NCI-H69 (cell line): ENCODE data around the gene REC8.
"Not testable (repeated sequence)": the region's sequence is repeated elsewhere in the genome, so short reads cannot be mapped to it uniquely, and the experiment has no call there.

Experiments used
- DNase-seq: peaks from one replicate; lab custom pipeline; 2025; lab: John Stamatoyannopoulos, UW

The REC8 gene

DNA sequence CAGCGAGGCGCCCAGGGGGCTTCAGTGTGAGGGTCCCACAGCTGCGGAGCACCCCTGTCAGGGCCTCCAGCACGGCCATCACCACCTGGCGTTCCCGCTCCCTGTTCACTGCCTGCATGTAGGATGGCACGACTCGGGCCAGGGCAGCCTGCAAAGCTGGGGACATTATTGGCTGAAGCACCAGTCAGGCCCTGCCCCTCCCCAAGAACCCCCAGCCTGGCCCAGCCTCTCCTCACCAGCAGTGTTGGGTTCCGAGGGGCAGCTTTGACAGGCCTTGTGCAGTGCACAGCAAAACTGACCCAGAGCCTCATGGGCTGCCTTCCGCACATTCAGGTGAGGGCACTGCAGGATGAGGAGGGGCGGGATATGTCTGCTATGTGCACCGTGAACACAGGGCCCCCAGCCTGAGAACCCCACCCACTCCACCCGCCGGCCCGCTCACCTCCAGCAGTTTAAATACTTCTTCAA is 11.2 kb downstream of the REC8 start:
- DNase-seq, result no peak

DNA sequence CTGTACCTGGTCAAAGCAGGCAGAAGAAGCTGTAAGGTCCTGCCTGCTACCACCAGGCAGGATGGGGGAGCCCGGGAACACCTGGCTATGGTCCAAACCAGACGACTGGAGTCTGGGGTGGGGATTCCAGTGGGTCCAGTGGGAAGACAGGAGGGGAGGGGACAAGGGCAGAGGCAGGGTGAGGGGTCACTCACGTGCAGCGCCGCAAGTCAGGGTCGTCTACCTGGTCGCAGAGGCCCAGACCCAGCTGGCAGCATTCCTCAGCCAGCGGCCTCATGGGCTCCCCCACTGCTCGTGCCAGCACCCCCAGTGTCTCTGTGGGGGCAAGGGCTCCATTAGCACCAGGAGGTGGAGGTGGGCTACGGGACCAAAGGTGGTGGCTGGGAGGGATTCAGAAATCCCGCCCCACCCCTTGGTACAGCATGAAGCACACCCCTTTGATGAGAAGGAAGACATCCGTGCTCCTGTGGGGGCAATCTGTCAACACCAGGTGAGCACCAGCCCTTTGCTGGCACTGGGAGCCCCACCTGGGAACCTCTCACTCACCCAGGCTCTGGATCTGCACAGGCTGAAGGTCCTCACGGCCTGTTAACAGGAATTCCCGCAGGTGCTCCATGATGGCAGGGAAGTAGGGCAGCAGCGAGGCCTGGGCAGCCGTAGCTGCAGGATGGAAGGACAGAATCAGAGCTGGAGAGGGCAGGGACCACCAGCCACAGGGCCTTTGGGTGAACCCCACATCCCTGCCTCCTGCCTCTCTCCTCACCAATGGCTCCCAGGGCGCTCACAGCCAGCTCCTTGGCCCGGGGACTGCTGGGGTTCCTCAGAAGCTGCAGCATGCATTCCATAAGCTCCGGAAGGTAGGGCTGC is 12.5 kb downstream of the REC8 start:
- DNase-seq, result no peak

GRCh38 chr14:24185026-24185425 is 13.1 kb downstream of the REC8 start:
- DNase-seq, result no peak

GRCh38 chr14:24185741-24186140 is 13.9 kb downstream of the REC8 start:
- DNase-seq, result no peak

GRCh38 chr14:24186831-24187538 is 15.1 kb downstream of the REC8 start:
- no peak for DNase-seq

GRCh38 chr14:24187539-24187915 is 15.6 kb downstream of the REC8 start:
- no peak for DNase-seq

DNA sequence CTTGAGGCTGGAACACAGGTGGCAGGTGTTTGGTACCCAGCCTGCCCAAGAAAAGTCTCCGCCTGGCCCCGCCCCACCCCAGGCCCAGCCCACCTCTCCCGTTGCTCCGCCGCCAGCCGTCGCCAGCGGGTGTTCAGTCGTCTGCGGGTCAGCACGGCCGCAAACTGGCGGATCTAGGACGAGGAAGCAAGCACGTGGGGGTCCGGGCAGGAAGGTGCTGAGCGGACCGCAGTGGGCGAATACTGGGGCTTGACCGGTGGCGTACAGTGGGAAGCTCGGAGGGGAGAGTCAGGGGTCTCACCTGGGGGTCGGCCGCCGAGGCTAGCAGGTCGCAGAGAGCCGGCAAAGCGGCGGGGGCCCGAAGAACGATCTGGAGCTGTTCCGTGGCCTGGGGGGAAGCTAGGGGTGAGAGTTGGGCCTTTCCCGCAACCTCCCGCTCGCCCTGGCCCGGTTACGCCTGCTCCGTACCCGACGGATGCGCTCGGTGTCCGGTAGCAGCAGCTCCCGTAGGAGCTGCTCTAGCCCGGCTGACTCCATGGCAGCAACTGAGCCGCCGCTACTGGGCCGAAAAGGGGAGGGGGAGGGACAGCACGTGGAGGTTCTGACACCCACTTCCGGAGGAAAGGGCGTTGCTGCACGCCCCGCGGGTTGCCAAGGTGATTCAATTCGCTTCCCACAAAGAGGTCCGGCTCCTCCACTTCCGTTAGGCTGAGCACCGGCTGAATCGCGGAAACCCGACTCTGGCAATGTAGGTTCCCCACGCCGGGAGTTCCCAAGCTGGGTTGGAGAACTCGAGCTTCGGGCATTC is 16.6 kb downstream of the REC8 start, which contains the start of gene IPO4:
IPO4 (minus strand) TSS at position 566 of the 808 bp plus-strand sequence; CDS start at position 537, 29 bp downstream.
- DNase-seq, result peak; percentile 99

DNA sequence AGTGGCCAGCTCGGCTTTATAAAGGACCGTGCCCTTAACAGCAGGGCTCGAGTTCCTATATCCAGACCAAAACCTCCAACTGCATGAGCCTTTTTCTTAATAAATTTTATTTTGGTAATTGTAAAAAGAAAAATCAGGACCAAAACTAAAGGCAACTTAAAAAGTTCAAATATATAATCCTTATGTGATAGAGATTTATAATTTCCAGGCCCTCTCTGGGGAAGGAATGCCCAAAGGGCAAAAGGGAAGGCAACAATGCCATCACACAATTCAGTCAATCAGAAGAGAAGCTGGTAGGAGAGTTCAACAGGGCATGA is 17.1 kb downstream of the REC8 start:
- DNase-seq, result no peak

DNA sequence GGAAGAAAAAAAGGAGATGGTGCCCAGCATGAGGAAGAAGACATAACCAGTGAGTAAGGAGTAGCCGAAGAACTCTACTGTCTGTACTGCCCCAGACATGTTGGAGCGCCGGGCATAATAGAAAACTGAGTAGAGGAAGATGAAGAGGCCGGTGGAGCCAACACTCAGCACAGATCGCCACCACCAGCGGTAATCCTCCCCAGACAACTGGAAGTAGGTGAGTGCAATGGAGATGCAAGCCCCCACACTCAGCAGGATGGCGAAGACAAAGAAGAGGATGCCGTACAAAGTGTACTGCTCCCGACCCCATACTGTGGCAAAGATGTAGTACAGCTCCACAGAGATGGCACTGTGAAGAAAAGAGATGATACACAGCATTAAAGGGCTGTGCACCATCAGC is 17.6 kb downstream of the REC8 start:
- no peak for DNase-seq

- DNase-seq, result no peak
These were observed 18.5 kb downstream of the REC8 start for GRCh38 chr14:24190416-24190815.

- DNase-seq, result no peak
These were observed 21.1 kb downstream of the REC8 start for GRCh38 chr14:24192933-24193332.

DNA sequence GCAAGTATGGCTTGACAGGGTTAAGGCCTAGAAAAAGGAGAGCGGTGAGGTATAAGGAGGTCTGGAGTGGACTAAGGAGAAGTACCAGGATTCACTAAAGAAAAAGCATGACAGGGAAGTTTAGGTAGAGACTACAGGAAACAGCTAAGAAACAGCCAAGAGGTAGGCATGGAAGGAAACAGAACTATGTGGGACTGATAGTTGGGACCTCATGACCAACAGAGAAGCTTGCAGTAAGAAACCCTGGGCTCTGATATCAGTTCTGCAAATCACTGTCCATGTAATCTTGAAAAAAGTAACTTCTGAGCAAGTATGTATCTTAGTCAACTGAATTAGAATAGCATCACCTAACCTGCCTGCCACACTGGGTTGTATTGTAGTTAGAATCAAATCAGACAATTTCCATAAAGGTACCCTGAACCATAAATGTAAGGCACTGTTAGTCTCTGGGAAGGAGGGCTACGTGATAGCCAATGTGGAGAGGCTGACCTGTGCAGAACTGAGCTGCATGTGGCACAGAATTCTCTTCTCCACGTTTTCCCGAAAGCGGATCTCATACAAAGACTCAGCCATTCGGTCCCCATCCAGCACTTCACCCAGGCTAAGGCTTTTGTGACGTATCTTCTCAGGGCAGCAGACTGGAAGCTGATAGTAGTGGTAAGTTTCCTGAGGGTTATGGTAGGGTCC is 22.4 kb downstream of the REC8 start:
- DNase-seq, result no peak

DNA sequence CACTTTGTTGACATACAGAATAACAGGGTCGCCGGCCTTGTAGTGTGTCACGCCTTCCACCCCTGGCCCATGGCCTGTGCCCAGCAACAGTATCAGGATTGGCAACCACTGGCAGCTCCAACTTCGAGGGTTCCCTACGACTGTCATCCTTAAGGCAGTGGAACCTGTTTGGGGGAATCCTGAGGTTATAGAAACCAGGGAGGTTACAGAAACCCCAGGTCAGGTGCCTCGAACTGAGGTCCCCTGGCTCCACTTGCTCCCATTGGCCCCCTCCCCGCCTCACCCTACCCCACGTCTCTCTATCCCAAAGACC is 22.9 kb downstream of the REC8 start:
- DNase-seq, result no peak

DNA sequence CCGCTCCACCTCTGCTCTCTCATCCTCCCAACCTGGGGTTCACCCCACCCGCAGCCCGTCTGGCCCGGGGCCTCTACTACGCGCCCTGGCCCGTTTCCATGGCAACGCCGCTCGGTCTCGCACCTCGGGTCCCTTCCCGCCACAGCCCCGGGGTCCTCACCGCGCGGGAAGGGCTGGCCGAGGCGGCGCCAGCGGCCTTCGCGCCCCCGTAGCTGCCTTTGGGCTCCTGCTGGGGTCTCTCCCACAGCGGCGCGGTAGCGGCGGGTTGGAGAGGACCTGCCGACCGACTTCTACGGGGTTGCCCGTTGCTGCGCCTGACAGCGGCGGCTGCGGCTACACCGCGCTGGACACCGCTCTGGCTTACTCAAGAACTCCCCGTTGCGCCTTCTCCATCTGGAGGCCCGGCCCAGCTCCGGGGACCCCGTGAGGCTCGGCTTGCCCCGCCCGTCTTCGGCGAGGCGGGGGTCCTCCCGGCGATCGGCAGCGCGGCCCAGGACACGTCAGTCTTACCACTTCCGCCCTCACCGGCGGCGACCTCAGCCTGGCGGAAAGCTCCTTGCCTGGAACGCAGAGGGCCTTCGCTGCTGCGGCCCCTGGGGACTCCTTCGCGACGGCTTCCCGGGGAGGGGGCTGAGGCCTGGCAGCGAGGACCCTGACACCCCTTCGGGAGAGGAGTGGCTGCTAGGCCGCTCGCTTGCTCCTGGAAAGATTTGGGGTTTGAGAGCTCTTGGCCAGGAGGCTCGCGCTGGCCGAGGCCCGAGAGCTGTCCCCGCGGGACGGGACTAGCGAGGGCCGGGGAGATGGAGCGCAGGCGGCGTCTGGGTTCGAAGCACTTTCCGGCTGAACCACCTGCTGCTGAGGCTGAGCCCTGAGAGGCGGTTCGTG is 23.5 kb downstream of the REC8 start, which contains the start of gene TM9SF1:
TM9SF1 (minus strand) TSS at position 256 of the 885 bp plus-strand sequence. CDS start 422 bp downstream, outside the sequence.
- peak; percentile 96 for DNase-seq

DNA sequence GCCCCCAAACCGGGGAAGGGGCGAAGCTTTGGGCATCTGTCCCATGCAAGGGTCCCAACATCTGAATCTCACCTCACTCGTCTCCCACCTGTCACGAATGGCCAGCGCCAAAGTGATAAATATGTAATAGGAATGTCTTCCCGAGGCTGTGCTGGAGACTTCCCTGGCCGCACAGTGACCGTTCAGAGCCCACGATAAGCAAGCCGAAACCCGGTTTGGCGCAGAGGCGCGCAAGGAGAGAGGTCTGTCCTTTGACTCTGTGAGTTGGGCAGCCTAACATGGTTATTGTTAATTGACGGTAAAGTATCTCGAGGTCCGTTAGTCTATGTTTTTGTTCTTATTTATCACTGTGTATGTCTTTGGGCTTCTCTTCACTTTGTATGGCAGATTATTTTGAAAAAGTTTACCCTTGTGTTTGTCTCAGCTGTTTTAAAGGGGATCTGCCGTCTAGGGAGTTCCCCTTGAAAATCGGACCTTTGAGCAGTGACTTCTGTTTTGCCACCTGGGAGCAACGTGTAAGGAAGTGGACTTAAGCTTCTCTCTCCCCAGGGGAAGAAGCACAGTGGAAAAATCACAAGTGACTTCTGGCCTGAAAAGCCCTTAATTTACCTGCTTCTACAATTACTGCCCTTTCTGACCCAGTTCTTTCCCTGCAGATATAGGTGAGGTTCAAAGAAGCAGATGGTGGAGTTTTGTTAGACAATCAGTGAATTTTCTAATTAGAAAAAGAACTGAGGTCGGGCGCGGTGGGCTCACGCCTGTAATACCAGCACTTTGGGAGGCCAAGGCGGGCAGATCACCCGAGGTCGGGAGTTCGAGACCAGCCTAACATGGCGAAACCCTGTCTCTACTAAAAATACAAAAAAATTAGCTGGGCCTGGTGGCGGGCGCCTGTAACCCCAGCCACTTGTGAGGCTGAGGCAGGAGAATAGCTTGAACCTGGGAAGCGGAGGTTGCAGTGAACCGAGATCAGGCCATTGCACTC is 24.5 kb downstream of the REC8 start:
- DNase-seq, result peak; percentile 69

DNA sequence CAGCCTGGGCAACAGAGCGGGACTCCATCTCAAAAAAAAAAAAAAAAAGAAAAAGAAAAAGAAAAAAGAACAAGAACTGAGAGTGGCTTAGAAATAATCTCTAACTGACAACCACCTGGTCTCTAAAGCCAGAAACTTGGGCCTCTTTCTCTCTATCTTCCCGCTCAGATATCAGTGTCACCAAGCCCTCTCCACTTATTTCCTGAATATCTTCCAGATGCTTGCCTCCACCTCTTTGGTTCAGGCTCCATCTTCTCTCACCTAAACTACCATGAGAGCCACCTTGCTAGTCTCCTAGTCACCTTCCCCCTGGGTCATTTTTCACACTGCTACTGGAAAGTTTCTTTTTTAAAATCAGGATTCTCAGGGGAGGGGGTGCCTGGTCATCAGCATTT is 25.2 kb downstream of the REC8 start:
- no peak for DNase-seq

GRCh38 chr14:24198814-24199524 is 27.1 kb downstream of the REC8 start:
- no peak for DNase-seq

- DNase-seq, result not testable (repeated sequence)
These were observed 30.7 kb downstream of the REC8 start for GRCh38 chr14:24202538-24202937.
